Stomach (tissue), 4 donors: ENCODE results near the gene ALG14.

ENCODE experiments used
- CTCF ChIP-seq, 7 experiments: fragments of 450-650 bp in 4 of 7; fragments of 200-600 bp in 3 of 7; sonication (generic) in 3 of 7; IDR thresholded peaks; one replicate each; pipeline ENCODE4 v1.5.1; 2016 to 2019; ENCODE audit warnings: antibody characterized with exemption in 7 of 7, control low read depth in 2 of 7, mild to moderate bottlenecking in 1 of 7
- EP300 ChIP-seq: sonication (generic); formaldehyde crosslinking; IDR thresholded peaks from one replicate; pipeline ENCODE4 v1.6.1; 2017; ENCODE audit warnings: antibody characterized with exemption
- POLR2A ChIP-seq, 4 donors: fragments of 450-650 bp; IDR thresholded peaks; one replicate each; pipeline ENCODE4 v1.6.1; 2016; ENCODE audit warnings: antibody characterized with exemption in 4 of 4, control low read depth in 2 of 4, mild to moderate bottlenecking in 1 of 4, moderate library complexity in 1 of 4
- POLR2AphosphoS5 ChIP-seq, 3 donors: sonication (generic); formaldehyde crosslinking; IDR thresholded peaks; one replicate each; pipeline ENCODE4 v1.6.1; 2016; ENCODE audit warnings: antibody characterized with exemption in 3 of 3

GRCh38 chr1:94955767-94956632 lies 116.8 kb downstream of the ALG14 start:
- no peak for TF ChIP-seq POLR2AphosphoS5 (IDR thresholded peaks at IDR 0.05)
- no peak for TF ChIP-seq CTCF (IDR thresholded peaks at IDR 0.05)
- no peak for TF ChIP-seq POLR2A (IDR thresholded peaks at IDR 0.05)
- no peak for TF ChIP-seq EP300
